NCI-H1417 (cell line): ENCODE measurements around the gene TBC1D16.
A peak's percentile ranks its signal among the peaks of the same experiment; 100 is the strongest.

Experiments used
- DNase-seq, 3 experiments: peaks; one replicate each; lab custom pipeline; 2025; lab: John Stamatoyannopoulos, UW

Gene TBC1D16

DNA sequence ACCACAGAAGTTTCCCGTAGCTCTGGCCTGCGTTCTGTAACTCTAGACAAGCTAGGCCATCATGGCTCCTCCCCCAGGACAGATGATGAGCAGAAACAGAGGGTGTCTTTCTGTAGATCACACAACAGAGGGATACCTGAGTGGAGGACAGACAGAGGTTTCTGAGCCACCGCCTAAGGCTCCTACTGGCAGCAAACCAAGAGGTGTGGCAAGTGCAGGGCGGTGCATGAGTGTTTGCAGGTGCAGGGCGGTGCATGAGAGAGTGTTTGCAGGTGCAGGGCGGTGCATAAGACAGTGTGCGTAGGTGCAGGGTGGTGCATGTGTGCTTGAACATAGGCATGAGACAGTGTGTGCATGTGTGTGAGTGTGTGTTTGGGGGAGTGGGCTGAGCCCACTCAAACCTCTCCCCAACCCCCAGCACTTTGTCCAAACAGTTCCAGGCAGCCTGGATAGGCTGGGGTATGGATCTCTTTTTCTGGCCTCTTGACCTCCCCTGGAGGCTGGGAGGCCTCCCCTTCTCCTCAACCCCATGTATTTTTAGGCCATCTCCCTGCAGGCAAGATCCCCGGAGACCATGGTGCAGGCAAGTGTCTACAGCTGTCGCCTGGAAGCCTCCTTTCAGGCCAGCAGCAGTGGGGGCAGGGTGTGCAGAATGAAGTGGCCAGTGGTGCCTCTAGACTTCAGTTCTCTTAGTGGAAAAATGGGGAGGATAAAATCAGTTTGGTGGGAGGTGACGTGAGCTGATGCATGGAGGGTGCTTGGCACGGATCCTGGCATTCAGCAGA is 143.0 kb downstream of the TBC1D16 start:
- DNase-seq: peak; percentile 24 to 95 (median 61)

DNA sequence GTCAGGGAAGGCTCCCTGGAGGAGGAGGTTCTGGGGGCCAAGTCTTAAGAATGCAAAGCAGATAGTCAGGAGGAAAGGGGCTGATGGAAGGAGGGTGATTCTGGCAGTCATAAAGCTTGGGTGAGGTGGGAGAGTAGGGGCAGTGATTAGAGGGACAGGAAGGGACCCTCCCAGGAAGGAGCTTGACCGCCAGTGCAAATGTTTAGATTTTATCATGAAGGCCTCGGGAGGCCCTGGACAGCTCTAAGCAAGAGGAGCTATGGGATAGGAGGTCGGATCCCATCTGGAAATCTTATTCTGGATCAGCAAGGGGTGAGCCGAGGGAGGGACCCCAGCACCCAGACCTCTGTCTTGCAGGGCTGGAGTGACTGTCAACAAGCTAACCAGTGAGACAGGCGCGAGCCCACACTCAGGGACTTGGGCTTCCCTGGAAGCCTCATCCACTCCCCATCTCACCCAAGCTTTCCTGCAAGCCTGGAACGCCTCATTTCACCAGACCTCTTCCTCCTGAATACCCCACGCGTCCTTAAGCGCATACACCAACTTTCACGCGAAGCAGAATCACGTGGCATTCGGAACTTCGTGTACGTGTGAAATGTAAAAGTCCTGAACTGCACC is 144.4 kb downstream of the TBC1D16 start:
- no peak for DNase-seq

DNA sequence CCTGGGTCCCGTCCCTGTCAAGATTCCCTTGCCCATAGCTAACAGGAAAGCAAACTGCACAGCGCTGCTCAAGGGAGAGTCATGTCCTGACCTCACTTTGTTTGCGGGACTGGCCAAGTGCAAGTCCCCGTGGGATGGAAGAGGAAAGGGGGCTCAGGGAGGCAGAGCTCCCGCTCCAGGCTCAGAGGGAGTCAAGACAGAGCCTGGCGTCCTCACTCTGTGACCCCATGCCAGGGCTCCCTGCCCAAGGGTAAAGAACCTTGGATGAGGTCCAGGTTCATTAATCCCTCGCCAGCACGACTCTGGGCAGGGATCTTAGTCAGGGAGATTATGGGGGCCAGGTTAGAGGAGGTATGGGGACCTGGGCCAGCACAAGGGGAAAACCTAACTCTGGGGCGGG is 145.0 kb downstream of the TBC1D16 start:
- no peak for DNase-seq

DNA sequence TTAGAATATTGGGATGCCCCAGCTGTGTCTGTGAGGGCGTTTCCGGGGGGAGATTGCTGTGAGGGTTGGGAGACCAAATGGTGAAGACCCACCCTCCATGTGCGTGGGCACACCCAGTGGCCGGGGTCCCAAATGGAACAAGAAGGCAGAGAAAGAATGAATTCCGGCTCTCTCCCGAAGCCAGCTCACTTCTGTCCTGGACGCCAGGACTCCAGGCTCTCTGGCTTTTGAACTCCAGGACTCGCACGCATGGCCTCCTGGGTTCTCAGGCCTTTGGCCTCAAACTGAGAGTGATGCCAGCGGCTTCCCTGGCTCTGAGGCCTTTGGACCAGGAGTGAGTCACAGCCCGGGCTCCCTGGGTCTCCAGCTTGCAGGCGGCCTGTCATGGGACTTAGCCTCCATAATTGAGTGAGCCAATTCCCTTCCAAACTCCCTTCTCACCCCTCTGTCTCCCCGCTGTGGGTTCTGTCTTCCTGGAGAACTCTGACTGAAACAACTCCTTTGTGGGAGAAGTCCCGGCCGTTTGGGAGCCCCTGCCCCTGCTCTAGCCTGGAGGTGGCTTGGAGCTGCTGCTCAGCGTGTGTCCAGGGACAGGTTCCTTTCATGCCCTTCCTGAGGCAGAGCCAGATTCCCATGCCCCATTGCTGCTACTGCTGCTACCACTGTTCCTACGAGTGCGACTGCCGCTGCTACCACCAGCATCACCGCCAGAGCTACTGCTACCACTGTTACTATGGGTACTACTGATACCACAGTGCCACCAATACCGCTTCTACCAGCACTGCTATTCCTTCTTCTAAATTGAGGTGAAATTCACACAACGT is 146.6 kb downstream of the TBC1D16 start:
- DNase-seq: no peak

DNA sequence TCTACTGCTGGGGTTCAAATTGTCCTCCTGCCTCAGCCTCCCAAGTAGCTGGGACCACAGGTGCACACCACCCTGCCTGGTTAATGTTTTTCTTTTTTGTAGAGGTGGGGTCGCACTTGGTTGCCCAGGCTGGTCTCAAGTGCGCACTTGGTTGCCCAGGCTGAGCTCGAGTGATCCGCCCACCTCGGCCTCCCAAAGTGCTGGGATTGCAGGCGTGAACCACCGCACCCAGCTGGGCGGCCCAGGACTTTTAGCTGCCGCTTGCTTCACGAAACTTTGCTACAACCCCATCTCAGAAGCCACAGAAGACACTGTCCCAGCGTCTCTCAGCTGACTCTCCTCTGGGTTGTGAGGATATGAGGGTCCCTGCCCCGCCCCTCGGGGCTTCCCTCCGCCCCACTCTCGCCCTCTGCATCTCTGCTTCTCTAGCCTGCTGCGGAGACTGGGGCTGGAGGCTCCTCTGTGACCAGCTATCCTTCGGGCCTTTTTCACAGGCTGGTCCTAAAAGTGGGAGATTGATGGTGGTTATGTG is 147.6 kb downstream of the TBC1D16 start:
- DNase-seq: no peak

DNA sequence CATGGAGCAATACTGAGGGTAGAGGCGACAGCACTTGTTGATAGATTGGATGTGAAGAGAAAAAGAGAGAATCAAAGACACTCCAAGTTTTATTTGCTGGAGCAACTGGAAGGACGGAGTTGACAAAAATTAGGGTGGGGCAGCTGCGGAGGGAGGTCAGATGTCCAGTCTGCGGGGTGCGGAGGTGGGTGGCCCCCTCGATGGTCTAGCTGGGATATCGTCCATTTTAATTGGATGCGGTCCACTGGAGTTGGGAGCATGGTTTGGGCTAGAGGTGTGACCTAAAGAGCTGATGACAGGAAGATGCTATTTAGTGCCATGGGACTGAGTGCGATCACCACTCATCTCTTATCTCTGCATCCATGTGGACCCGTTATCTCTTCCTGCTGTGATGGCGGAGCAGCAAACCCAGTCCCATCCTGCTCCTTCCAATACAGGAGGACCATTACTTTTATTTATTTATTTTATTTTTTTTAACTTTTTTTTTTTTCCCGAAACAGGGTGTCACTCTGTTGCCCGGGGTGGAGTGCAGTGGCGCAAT is 148.2 kb downstream of the TBC1D16 start:
- DNase-seq: no peak

DNA sequence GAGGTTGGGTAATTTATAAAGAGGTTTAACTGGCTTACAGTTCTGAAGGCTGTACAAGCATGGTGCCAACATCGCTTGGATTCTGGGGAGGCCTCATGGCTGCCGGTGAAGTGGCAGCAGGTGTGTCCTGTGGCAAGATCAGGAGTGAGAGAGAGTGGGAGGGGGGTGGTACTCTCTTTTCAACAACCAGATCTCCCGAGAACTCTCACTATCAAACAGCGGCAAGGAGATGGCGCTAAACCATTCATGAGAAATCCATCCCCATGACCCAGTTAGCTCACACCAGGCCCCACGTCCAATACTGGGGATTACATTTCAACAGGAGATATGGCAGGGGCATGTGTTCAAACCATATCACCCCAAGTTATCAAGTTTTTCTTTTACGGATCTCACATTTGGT is 152.5 kb downstream of the TBC1D16 start:
- peak in 2 of 3 experiments; percentile 9 to 48 for DNase-seq
